Measurements from ENCODE around the gene HSPA4L. TPM values are rescaled to one million over a fixed set of nuclear protein-coding genes. Genes with fewer than 3 reads are reported as not detected.

HSPA4L gene
- total RNA-seq, 1 experiment from 2014 or later, result 4.7 TPM

- peak; percentile 9 for DNase-seq (ENCODE audit: low read depth)
Measured at GRCh38 chr4:127870281-127870680, 88.2 kb downstream of the HSPA4L start.

- peak; percentile 95 for DNase-seq (ENCODE audit: low read depth)
Measured at GRCh38 chr4:127870688-127871087, 88.6 kb downstream of the HSPA4L start.

- no peak for DNase-seq (ENCODE audit: low read depth)
Measured at GRCh38 chr4:127875791-127876190, 93.7 kb downstream of the HSPA4L start.

- peak; percentile 91 for DNase-seq (ENCODE audit: low read depth)
Measured at GRCh38 chr4:127880763-127881562, 98.8 kb downstream of the HSPA4L start, which contains the start of gene PLK4. Gene PLK4, plus strand, starts transcription at chr4:127880893. Its CDS starts 242 bp downstream, at chr4:127881135.

- no peak for DNase-seq (ENCODE audit: low read depth)
Measured at GRCh38 chr4:127881563-127881864, 99.4 kb downstream of the HSPA4L start.

- no peak for DNase-seq (ENCODE audit: low read depth)
Measured at GRCh38 chr4:127888559-127888958, 106.4 kb downstream of the HSPA4L start.

GRCh38 chr4:127889903-127890302 lies 107.8 kb downstream of the HSPA4L start:
- DNase-seq (ENCODE audit: low read depth), result no peak

Other genes starting within 250 kb of the HSPA4L start
- 2.1 and 2.6 TPM in 2 replicates for gene INTU, start 149.4 kb upstream of the HSPA4L start, total RNA-seq (2014; rRNA removed; shearing (Covaris generic))
- not detected in 2 replicates for gene SLC25A31, start 51.9 kb upstream of the HSPA4L start, total RNA-seq (2014; rRNA removed; shearing (Covaris generic))
- gene PLK4, start 98.6 kb downstream of the HSPA4L start, total RNA-seq (2014; rRNA removed; shearing (Covaris generic)), result 32.5 and 37.0 TPM in 2 replicates
- gene MFSD8, start 182.9 kb downstream of the HSPA4L start, total RNA-seq (2014; rRNA removed; shearing (Covaris generic)), result 14.0 and 14.8 TPM in 2 replicates
- gene ABHD18, start 183.1 kb downstream of the HSPA4L start, total RNA-seq (2014; rRNA removed; shearing (Covaris generic)), result 6.7 and 9.3 TPM in 2 replicates

Data from RPMI7951 (cell line).